HL-60/S4 (cell line): ENCODE data around the gene CACNA2D3.

ENCODE experiments used
- in situ Hi-C: fragments of 300-500 bp; cut with MboI; formaldehyde crosslinking; loops from 2 replicates; pipeline ENCODE4 v1.14.3; 2022; ENCODE audit warnings: low sequenced_read_pairs

Gene CACNA2D3

DNA sequence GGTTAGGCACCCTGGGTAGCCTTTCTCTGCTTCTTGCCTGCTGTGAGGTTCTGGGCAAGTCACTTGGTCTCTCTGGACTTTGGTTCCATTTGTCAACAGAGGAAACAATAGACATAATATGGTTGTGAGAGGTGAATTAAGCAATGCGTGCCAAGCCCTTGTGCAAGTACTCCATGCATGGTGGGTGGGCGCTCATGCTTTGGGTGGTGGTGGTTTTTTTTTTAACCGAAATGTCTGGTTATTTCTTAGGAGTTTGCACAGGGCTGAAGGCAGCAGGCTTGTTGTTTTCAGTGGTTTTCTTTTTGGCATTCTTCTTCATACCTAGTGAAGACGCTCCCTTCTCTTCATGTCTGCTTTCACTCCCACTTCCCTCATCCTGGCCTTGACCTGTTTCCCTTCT, 889.7 kb downstream of the CACNA2D3 start:
- in situ Hi-C loops: no loop called here

DNA sequence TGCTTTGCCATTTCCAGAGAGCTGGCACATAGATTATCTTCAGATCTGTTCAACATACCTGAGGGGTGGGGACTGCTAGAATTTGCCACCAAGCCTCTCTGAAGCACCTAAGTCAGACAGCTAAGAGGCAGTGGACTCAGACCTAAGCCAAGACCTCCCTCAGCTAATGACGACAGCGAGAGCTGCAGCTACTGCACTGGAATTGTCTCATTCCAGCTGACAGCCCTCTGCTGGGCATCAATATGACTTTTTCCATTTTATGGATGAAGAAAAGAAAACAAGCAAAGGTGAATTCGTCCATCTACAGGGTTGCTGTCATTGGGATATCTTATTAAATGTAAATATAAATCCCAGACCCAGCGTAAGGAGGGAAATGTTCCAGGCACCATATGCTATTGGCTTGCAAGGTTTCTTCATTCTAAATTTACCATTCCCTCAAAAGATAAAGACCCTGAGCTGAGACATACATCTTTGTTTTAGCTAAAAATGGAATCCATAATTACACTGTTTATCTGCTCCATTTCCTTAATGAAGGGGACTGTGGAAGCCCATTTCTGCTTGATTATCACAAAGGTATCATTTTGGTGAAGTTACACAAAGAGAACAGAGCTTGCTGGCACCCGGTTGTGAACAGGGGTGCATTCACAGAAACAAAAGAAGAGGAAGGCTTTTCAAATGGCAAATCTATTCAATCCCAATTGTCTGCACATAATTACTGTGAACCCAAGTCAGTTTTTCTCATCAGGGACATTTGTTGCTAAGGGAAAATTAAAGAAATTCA, 891.0 kb downstream of the CACNA2D3 start:
- in situ Hi-C loops: no loop called here

DNA sequence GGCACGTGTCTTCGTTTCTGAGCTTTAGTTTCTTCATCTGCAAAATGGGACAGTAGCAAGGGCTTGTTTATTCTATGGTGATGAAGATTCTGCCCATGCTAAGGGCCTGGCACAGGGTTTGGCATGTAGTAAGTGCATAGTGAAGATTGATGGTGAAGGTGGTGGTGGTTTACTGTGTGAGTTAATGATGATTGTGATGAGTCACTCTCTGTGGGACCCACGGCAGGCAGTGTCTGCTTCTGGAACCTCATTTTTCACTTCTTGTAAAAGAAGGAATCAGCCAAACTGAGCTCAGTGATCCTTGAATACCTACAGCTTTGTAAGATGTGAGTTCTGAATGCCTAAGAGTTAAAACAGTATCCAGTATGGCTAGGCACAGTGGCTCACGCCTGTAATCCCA, 891.7 kb downstream of the CACNA2D3 start:
- in situ Hi-C loops: no loop called here

DNA sequence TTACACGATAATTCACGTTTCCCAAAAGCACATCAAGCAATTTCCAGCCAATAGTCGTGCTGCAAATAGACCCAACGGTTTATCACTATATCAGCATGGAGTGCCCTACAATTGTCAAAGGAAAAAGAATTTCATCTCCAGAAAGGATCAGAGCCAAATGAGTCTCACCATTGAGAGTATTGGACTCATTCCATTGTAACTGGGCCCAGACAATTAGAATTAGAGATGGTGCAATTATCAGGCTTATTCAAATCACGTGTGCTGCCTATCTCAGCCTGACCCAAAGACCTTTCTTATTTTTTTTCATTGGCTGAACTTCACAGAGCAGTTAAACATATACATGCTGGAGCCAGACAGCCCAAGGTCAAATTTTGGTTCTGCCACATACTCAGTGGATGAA, 892.6 kb downstream of the CACNA2D3 start:
- in situ Hi-C loops: no loop called here

DNA sequence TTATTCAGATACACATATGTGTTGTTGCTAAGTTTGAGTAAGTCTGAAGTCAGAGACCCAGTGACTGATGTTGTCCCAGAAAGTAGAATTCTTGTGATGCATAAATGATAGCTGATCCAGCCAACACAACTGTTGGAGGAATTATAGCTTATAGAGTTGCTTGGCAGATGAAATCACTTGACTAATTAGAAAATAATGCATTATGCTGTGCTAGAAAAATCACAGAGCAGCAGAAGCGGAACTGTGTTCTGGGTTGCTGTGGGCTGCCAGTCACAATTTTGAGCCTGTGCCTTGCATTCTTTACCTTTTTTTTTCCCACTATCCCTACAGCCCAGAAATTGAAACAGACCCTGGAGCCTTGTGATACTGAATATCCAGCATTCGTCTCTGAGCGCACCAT, 895.5 kb downstream of the CACNA2D3 start:
- in situ Hi-C loops: no loop called here

DNA sequence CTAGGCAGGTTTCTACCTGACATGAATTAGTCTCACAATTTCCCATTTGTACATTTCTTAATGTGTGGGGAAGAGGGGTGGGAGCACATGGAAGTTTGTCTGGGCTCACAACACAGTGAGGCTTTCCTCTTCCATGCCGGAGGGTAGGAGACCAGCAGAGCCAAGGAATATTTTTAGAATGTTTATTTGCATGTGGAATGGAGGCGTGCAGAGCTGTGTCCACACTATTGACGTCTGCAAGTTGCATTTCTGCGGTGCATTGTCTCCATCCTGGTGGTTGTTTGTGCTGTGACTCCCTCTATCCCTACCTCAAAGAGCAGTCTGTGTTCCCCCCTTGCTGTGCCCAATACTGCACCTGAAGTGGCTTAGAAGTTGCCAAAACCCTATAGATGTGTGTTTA, 908.6 kb downstream of the CACNA2D3 start:
- in situ Hi-C loops: no loop called here

DNA sequence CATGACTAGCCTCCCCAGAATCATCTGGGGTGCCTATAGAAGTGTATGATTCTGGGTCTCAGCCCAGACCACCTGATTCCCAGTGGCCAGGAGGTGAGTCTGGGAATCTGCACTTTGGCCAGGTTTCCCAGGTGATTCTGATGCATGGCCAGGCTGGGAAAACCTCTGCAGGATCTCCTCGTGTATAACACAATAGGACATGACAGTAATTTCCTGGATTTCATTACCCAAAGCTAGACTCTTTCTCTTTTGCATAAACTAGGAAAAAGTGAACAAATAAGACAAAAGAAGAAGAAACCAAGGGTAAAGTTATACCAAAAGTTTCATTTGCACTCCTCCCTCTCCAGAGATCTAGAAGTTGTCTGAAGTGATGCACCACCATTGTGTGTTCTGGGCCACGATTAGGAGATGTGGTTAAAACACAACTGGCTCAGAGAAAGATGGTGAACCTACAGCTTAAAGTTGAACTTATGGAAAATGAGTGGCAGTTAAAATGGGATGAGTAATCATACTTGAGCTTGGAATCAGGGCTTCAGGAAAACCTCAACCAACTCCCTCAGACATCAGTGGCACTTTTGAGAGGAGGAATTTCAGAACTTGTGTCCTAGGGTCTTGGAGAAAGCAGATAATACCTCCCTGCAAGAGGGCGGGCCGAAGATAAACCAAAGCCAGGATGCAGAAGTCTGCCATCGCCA, 914.7 kb downstream of the CACNA2D3 start:
- in situ Hi-C loops: no loop called here

DNA sequence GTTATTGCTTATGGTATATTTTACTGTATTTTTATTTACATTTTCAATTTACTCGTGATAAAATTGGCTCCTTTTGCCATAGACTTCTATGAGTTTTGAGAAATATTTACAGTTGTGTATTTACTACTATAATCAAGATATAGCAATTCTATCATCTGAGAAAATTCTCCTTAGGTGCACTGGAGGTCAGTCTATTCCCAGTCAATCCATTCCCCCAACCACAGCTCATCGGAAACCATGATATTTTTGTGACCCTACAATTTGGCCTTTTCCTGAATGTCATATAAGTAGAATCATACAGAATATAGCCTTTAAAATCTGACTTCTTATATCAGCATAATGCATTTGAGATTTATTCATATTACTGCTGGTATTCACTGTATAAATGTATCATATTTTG, 920.2 kb downstream of the CACNA2D3 start:
- in situ Hi-C loops: no loop called here

DNA sequence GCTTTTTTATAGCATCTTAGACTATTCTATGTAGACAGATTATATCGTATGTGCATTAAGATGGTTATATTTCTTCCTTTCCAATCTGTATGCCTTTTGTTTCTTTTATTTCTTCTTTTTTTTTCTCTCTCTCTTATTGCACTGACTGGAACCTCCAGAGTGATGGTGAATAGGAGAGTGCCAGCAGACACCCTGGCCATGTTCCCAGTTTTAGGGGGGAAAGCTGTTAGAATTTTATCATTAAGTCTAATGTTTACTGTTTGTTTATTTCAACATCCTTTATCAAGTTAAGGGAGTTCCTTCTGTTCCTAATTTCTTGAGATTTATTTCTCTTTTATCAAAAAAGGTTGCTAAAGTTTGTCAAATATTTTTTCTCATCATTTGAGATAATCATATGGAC, 922.1 kb downstream of the CACNA2D3 start:
- in situ Hi-C loops: no loop called here

DNA sequence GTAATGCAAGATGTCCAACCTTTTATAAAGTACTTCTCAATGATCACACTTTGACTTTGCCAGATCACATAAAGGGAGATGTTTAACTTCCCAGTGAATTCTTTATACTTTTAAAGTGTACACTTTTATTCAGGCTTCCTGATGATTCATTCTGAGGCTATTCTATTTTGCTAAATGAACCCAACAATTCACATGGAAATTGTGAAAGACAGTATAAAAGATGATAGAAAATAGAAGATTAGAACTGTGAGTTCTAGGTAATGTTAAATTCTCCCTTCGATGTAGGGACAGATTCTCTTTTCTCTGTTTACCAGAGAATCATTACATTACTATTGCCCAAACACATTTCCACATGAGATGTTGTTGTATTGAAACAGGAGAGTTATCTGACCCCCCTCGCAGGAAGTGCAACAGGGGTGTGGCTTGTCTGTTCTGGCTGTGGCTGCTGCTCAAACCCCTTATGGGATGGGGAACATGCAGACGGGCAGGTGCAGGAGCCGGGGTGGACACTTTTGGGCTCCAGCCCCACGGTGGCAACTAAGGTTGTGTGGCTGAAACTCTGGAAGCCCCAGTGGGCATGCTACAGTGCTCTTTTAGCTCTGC, 936.8 kb downstream of the CACNA2D3 start:
- in situ Hi-C loops: no loop called here

DNA sequence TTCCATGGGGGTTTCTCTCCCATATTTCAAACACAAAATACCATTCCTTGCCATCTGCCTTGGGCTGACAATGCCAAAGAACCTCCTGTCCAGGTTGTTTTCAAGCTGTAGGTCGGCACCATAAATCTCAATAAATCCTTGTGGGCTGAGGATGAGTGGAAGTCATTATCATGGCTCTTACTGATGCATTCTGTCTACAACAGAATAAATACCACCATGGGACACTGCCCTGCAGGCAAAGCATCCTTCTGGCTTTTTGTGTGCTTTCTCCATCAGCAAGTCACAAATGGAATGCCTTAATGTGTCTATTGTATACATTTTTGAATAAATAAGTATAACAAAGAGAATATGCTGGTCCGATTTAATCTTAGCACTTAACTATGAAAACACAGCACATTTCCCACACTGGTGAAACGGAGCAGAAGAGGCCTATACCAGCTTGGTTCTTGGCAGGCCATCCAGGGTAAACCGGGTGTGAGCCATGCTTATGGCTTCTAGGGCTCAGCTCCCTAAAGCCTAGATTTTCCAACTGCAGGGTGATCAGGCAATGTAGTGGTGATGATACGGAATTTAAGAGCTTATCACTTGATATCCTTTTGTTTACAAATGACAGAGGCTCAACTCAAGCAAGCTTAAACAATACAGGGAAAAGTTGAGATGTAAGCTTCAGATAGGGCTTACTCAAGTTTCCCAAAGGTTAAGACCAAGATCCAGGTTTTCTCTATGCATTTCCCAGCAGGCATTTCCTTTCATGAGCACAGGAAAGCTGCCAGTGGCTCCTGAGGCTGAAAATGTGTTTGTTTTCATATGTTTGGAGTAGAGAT, 938.8 kb downstream of the CACNA2D3 start:
- in situ Hi-C loops: no loop called here

DNA sequence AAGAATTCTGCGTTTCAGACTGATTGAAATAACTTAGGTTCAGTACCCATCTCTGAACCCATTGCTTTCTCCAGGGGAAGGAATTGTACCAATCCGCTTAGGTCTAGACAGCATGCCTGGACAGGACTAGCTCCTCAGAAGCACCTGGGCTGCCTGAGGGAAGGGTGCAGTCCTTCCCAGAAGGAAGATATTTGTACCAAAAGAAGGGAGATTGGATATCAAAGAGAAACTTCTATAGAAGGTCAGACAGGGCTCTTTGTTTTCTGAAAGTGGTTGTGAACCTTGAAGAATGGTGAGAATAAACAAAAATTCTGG, 939.3 kb downstream of the CACNA2D3 start:
- in situ Hi-C loops: no loop called here

DNA sequence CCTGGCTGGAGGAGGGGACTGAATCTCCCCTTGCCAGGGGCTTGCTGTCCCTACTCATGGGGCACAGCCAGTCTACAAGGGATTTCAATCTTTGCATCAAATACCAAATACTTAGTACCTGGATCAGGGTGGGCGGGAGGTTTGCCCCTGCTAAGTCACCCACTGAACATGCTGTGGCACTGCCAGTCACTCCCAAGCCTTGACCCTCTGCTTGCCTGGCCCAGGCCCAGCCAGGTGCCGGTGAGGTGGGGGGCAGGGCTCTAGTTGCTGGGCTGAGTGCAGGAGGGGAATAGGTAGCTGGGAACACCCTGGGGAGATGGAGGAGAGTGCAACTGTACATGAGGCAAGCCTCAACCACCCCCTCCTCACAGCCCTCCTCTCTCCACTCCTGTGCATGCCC, 941.8 kb downstream of the CACNA2D3 start:
- in situ Hi-C loops: no loop called here

DNA sequence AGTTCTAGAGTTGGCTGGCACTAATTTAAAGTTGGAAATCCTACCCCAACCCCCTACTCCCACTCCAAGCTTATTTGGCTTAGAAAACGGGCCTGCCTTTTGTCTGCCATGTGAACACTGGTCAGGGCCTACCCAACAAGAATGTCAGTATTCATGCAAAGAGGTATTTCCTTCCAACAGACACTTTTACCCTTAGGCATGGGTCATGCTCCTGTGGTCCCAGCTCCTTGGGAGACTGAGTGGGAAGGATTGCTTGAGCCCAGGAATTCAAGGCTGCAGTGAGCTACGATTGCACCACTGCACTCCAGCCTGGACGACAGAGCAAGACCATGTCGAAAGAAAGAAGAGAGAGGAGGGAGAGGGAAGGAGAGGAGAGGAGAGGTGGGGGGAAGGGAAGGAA, 943.0 kb downstream of the CACNA2D3 start:
- in situ Hi-C loops: no loop called here

DNA sequence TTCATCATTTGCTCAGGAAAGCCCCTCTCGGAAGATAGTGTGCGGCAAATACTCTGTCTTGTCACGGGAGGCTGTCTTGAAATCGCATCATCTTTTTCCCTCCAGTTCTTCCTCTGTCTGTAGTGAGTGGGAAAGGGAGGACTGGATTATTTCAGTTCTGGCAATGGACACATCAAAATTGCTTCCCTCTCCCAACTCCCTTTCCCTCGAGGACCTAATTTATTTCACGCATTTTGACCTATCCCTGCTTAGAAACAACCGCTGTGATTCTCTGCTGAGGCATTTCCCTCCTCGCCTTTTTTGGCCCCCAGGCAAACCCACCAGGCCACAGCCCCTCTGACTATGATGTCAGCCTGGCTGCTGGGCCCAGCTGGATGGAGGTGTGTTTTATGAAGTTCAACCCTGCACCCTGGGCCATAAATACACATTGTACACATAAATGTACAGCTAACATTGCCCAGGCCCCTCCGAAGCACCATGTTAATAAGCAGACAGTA, 944.2 kb downstream of the CACNA2D3 start:
- in situ Hi-C loops: no loop called here

DNA sequence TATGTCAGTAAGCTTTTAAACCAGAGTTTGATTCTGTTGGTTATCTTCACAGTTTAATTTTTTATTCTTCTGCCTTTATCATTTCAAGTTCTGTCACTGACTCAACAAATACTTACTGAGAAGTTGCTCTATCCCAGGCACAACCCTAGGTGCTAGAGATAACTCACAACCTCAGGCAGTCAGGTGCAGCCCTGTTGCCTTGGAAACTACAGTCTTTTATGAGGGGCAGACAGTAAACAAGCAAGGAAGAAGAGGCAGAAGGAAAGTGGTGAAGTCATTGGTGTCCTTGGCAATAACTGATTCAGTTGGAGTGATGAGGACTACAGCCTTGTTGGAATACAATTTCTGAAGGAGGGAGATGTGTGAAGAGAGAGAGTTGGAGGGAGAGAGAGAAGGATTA, 947.6 kb downstream of the CACNA2D3 start:
- in situ Hi-C loops: no loop called here

DNA sequence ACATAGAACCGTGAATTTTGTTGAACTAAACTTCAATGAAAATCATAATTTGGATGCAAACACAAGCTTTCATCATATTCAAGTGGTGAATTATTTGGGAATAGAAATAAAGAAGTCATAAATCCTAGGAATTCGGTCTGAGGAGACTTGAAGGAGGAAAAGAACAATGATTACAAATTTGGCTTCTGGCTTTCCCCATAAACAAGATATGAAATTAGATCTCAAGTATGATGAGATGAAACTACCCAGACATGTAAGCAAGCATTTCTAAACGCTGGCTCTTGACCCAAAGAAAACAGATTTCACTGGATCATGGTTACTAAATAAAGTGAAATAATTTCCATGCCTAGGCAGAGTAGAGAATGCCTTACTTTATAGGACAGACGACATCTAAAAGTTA, 952.4 kb downstream of the CACNA2D3 start:
- in situ Hi-C loops: no loop called here

DNA sequence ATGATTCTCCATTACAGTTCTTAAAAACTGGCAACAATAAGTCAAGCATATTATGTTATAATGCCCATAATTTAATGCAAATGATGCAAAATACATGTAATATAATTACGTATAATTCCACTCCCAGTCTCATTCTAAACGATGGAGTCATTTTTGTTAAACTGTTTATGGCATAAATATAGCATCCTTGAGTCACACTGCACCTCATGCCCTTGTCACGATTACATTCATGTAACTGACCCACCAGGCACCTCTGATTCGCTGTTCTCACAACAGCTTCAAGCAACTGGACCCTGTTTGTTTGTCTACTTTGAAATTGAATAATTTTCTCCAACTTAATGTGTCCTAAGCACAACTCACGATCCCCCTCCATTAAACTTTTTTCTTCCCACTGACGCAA, 953.5 kb downstream of the CACNA2D3 start:
- in situ Hi-C loops: no loop called here

DNA sequence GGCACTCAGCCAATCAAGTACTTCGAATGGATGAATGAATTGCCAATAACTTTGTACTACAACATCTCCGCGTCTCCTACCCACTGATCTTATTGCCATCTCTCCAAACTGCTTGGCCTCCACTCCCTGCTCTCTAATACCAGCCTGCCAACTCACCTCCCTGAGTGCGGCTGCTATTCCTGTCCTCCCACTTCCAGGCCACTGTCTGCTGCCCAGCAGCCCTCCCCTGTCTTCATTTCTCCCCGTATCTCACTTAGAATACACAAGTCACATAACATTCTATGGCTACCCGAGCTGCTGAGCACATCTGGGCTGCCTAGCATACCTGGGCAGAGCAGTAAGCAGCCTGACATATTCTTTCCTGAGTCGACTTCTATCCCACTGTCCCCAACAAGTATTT, 955.4 kb downstream of the CACNA2D3 start:
- in situ Hi-C loops: no loop called here

DNA sequence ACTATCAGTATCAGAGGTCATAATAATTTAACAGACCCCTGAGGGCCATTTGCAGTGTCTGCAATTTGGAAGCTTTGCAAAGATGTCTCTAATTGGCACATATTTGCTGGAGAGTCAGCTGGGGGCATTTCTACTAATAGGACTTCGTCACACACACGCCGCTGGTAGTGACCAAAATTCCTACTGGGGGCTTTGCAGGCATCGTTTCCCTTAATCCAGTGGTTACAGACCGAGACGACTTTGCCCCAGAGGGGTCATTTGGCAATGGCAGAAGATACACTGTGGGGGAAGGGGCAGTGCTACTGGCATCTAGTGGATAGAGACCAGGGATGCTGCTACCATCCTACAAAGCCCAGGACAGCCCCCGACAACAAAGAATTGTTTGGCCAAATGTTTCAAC, 956.5 kb downstream of the CACNA2D3 start:
- in situ Hi-C loops: no loop called here

DNA sequence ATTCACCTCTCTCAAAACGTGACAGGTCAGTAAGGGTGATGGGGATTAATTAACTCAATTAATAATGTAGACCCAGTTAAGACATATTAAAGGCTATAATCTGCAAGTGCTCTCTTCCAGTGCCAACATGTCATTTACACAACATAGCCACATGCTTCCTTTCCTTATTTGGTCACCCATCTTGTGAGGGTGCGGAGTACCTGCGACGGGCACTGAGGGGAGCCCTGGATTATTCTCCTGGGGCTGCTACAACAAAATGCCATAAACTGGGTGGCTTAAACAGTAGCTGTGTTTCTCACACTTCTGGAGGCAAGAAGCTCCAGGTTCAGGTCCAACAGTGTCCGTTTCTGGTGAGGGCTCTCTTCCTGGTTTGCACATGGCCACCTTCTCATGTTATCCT, 962.9 kb downstream of the CACNA2D3 start:
- in situ Hi-C loops: no loop called here
